HG02610 (cell line): ENCODE data around the gene GRIN2A.

ENCODE experiments used
- ATAC-seq: cut with Tn5 transposase; IDR thresholded peaks from one replicate; pipeline ENCODE4 v1.9.1; 2021; ENCODE audit warnings: mild to moderate bottlenecking, moderate library complexity; ENCODE audit not compliant: unreplicated experiment

The GRIN2A gene

DNA sequence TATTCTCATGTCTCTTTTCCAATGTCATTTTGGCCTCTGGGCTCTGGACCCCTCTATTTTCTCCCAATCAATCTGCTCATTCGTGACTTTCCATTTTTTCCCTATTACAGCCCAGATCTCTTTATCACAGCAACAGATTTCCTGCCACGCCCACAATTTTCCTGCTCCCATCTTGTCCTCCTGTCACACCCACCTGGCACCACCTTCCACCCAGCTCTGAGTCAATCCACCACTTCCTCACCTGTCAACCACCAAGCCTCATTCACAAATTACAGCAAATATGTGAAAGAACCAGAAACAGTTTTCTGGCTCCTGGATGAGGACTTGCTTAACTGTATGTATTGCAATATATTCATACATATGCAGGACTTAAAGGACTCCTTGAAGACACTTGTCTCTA lies 311.3 kb downstream of the GRIN2A start:
- no peak for ATAC-seq

DNA sequence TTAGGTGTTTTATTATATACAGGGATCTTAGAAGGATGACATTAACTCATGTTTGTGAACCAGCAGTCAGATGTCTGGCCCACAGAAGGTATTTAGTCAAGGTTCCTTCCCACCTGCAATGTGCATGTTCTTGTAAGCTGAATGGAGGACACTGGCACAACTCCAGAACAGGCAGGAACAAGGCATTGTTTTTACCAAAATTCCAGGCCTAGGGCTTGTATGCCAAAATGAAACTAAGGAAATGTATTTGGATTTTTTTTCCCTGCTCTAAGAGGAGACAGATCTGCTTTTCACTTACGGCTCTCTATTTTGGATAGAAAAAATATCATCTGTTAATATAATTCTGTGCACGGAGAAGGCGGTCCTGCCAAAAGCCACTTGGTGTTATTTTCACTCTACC lies 312.5 kb downstream of the GRIN2A start:
- ATAC-seq = no peak

DNA sequence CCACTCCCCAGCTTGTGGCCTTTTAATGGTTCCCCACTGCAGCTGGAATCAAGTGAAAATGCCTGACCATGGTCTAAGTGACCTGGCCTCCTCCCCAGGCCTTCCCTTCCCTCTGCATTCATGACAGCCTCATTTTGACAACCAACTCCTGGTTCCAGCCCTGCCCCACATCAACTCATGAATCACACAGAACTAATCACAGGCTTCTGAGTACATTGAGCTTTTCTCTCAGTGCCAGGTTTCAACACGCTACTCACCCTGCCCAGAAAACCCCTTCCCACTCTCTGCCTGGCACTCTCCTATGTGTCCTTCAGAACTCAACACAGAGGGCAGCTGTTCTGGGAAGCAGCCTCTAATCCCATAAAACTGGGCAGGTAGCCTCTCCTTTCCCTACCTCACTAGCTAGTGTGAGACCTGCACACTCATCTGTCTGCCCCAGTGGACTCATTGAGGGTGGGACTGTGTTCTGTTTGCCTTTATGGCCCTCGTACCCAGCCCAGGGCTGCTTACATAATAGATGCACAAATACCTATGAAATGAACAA lies 313.6 kb downstream of the GRIN2A start:
- ATAC-seq = no peak

DNA sequence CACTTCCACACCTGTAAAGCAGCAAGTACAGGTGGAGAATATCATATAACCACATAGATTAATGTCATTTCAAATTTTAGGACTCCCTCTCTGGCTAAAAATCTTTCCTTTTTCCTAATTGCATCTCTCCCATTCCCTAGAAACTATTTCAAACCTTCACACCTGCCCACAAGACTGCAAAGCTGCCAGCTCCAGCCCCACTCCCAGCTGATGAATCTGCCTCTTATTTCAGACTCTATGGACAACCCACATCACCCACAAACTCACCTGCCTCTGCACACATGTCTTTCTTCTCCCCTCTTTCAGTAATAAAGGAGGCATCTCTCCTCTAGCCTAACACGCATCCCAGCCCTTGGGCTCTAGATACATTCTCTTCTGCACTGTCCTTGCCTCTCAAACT lies 315.1 kb downstream of the GRIN2A start:
- no peak for ATAC-seq

DNA sequence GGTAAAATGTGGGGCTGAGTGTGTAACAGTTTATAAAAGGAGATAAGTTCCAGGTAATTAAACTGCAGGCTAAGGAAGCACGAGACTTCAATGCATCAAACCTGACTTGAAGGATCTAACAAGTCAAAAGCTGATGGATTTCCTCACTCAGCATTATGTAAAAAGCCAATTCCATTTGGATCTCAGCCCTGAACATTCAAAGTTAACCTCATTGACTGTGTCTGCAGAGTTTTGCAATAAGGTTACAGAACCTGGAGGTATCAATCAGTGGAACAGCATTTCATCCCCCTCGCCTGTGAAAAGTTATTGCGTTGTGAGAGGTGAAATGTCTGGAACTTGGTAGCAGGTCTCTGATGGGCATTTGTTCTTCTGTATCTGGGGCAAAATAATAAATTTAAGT lies 317.8 kb downstream of the GRIN2A start:
- no peak for ATAC-seq

DNA sequence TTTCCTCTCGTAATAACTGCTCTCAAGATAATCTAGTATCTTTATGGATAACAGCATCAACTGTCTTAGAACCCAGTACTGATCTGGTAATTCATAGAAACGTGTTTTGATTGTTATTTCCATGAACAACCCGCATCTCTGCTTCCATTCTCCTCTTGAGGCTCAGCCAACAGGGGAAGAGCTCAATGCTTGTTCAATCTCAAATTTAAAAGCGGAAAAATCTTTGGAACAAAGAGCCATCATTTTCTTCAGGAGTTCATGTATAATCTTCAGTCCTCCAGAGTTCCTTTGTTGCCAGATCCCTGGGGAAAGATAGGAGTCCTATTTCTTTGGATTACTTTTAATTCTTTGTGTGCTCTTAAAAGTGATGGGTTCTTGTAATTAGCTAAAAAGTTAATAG lies 319.9 kb downstream of the GRIN2A start:
- ATAC-seq = no peak

DNA sequence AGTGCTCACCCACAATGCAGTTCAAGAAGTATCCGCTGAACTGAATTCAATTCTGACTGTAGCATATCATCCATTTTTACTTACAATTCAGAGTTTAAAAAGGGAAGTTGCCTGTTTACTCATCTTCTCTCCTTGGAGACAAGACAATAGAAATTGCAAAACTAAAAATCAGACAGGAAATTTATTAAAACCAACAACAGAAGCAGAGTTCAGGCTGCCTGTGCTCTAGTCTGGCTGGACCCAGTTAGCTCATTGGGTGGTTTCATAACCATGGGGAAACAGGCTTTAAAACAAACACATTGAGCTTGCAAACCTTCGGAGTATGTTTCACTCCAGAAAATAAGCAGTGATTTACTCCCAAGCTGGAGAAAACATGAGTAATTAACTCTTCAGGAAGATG lies 321.4 kb downstream of the GRIN2A start:
- ATAC-seq = no peak

DNA sequence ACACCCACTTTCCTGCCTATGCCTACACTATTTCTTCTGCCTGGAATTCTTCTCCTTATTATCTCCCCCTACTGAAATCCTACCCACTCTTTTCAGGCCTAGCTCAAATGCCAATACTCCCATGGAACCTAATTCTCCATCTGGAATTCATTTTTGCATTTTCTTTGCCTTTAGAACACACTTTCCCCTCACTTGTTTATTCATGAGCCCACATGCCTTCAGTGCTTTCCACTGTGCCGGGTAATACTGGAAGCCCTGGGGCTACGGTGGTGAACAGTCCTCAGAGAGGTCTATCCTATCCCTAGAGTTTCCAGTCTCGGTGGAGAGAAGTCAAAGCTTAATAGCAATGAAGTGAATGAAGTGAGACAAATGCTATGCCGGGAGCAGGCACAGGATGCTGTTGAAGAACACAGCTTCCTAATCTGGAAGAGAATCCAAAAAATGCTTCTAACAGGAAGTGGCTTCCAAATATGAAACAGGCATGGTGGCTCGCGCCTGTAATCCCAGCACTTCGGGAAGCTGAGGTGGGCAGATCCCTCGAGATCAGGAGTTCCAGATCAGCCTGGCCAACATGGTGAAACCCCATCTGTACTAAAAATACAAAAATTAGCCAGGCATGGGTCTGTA lies 322.4 kb downstream of the GRIN2A start:
- no peak for ATAC-seq

DNA sequence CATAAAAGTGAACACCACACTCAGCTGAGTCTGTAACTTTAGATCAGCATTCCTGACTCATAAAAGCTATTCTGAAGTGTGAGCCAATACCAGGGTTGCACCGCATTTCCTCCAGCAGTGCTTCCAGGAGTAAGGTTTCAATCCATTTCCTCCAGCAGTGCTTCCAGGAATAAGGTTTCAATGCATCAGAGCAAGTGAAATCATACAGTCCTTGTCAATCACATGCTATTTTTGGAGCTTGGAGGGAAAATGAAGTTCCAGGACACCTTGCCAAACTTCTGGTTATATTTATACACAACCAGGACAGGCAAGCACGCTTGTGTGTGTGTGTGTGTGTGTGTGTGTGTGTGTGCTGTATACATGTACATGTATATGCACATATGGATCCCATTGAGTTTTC lies 327.6 kb downstream of the GRIN2A start:
- ATAC-seq = no peak

DNA sequence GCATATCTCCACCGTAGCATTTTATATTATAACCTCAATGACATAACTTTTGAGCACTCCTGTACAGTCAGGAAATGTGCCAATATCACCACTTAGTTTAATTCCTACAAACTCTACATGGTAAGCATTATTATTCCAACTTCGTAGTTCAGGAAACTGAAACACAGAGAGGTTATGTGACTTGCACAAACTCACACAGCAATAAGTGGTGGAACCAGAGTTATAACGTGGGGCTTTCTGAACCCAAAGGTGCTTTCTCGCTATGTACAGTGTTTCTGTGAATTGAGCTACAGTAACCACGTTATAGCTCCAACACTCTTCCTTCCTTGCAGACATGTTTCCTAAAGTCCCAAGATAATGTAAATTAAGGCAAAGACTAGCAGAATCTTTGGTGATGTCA lies 330.2 kb downstream of the GRIN2A start:
- ATAC-seq = no peak

DNA sequence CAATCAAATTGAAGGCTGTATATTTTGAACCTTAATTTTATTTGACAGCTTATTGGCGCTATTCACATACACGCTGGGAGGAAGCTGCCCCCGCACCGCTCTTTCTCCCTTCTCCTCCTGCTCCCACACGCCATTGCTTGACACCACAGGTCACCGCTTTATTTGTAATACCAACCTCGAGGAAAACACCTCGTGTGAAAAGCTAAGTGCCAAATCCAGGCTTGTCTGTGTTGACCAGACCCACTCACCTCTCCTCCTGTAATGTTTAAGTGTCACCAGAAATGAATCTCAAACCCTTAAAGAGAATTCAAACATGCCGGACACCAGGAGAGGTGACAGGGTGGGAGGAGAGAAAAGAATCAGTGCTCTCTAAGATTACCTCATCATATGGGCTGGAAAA lies 331.4 kb downstream of the GRIN2A start:
- ATAC-seq = no peak

DNA sequence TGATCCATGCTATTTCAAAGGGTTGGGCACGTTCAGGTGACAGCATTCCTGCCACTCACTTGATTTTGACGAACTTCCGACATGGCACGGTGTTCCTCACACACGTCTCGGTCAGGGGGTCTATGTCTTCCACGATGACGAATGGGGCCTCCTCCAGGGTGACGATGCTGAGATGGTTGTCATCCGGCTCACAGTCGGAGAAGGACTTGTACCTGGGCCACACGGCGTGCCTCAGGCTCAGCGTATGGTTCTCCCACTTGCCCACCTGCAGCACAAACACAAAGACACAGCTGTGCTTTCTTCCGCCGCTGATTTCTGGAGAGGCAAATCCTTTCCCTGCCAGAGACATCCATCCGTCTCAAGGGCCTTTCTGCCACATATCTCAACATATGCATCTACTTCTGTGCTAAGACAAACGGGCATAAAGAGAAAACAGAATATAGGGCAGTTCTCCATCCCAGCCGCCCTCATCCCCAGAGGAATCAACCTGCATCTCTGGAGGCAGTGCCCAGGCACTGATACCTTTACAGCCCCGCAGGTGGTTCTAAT lies 332.5 kb downstream of the GRIN2A start:
- no peak for ATAC-seq

DNA sequence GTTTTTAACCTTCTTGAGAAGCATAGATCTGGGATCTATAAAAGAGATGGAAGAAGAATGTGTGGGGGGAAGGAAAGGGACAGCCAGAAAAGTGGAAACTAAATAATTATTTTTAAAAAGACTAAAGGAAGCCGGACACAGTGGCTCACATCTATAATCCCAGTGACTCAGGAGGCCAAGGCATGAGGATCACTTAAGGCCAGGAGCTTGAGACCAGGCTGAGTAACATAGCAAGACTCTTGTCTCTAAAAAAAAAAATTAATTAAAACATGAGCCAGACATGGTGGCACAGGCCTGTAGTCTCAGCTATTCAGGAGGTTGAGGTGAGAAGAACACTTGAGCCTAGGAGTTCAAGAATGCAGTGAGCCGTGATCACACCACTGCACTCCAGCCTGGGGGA lies 335.1 kb downstream of the GRIN2A start:
- ATAC-seq = no peak

DNA sequence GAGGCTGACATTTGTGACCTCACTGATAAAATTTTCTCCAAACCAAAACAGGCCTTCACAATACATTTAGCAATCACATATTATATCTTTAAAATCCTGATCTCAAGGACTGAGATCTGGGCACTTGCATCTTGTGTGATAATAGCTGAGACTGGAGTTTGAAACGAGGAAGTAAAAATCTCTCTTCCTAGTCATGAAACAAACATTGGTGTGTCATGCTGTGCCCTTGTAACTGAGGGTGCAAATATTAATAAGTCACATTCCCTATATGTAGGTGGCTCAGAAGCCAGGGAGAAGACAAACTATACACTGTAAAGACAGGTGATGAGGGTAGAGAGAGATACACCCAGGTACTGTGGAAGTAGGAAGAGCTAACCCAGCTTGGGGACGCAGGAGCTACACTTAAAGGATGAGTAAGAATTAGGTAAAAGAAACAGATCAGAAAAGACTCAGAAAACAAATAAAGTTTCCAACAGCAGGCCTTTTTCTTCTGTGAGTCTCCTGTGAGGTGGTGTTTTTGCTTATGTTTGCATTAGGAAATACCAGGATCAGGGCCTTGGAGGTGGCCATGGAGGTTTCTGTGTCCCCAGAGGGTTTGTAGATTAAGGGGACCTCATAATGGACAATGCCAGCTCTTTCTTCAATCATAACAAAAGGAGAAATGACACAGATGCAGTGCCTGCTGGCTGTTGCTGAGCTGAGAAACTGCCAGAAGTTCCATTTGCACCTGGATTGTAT lies 335.7 kb downstream of the GRIN2A start:
- no peak for ATAC-seq

DNA sequence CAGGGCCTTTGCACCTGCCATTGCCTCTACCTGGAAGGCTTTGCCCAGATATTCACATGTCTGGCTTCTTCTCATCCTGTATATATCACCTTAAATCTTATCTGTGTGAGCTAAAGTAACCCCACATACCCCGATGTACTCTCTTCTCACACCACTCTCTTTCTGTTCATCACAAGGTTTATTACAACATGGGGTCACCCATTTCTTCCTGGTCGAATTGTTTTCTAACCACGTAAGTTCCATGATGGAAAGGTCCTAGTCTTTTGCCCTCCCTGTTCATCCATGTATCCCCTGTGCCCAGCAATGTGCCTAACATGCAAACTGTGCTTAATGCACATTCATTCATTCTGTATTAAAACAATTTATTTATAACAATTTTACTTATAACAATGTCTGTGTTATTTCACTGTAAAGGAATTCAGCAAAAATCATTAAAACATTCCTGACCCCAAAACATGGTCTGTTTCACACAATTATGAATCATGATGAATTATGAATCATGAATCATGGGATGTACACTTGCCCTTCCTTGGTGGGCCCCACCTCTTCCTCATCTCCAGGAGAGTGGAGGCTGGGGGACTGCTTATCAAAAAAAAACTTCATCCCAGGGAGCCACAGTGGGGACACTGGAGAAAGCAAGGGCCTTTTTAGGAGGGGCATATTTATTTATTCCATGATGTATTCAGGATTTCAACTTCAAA lies 336.4 kb downstream of the GRIN2A start:
- ATAC-seq = no peak

DNA sequence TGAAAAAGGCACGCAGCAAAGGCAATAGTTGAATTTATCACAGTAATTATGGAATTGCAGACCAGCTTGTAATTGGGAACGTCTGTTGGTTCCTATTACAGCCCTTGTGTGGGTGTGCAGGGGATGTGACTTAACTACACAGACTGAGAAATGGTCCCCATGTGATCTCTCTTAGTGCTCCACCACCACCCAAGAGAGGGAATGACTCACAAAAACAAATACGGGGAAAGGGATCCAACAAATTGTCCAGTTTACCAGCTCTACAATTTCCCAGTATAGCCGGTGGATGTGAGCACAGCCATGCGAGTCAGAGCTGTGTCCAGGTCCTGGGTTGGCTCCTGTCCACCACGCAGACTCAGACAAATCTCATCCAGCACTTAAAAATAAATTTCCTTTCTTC lies 337.9 kb downstream of the GRIN2A start:
- no peak for ATAC-seq

DNA sequence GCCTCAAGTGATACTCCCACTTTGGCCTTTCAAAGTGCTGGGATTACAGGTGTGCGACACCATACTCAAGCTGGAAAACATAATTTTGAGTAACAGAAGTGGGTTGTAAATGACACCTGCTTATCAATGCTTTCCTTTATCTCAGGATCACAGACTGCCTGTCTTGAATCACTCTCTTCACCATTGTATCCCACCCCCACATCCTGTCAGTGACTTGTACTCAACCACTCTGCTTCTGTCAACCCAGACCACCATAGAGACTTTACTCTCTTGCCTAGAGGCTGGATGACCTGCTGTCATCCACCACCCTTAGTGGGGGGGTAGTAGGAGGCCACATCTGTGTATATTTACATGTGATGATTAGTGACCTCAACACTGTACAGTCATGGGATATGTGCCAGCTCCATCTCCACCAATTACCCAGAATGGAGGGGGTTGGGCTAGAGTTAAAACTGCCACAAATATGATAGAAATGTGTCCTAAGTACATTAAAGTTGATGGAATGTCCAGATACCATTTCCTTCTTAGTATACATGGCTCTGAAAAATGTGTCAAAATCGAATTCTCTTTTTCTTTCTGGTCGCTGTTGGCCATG lies 338.7 kb downstream of the GRIN2A start:
- no peak for ATAC-seq

DNA sequence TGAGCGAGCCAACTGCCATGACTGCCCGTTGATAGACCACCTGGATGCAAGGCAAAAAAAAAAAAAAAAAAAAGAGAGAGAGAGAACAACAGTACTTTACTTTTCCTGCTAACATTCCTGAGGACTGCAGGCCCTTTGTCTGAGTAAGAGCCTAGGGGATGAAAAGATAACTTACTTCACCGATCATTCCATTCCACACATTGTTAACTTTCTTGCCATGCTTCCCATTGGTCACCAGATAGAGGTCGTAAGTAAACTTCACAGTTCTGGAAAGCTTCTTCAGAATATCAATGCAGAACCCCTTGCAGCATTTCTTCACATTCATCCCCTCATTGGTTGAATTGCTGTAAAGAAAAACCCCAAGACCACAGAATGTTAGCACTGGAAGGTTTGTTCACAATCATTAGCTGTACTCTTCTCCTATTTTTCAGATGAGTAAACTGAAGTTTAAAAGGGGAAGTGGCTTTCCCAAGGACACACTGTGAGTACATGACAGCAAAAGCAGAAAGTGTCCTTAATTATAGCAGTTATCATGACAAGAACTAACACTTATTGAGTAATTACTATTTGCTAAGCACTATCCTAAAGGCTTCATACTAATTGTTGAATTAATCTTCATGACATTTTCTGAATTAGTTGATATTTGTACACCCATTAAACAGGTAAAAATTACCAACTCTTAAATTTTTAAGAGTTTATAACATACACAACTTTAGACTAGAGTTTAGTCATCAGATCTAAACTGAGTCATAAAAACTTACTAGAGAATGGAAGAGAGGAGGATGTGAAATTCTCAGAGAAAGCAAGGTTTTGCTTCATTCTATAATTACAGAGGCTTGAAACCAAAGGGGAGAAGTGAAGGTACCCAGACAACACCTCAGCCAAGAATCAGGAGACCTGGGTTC lies 341.2 kb downstream of the GRIN2A start:
- ATAC-seq = peak; percentile 86

DNA sequence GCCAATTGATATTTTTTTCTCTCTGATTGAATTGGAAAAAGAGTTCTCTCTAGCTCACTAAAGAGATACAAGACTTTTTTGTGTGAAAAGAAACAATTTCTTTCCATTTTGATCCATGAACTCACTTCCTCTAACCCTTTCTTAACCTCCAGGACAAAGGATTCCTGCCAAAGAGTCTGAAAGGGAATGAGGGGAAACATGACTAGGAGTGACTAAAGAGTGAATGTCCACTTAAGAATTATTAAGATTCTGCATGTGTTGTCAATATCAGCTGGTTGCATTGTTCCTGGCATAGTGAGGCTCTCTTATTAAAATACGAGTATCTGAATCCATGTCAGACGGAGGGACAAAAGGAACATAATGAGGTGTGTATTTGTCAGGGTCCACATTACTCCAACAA lies 344.7 kb downstream of the GRIN2A start:
- ATAC-seq = no peak

DNA sequence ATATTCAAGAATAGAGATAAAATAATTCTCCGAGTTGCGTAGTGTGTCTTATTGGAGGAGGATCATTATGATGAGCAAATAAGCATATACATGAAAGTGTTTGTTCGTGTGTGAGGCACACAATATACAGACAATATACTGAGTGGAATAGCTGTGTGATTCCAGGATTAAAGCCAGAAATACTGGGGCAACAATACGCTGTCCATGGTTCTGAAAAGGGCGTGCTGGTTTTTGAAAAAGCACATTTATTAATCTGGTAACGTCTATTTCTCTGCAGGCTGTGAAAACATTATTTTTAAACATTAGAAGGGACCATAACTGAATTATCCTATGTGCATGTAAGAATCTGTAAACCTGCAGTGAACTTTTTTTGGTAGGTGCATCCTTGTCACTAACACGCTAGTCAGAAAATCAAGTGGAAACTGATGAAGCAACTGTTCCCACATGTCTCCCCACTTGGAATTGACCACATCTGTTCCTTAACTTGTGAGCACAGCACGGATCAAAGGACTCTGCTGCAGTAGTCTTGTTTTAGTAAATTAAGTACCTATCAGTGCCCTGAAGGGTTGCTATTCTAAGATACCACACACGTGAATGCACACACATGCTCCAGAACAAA lies 346.0 kb downstream of the GRIN2A start:
- ATAC-seq = no peak
